Activated CD4-positive, alpha-beta memory T cell treated with anti-CD3 and anti-CD28 coated beads for 36 hours (primary cell): Measurements from ENCODE around the gene NOC2L. TPM values are rescaled to one million over a fixed set of nuclear protein-coding genes. Genes with fewer than 3 reads are reported as not detected.
"Not testable (repeated sequence)": the region's sequence is repeated elsewhere in the genome, so short reads cannot be mapped to it uniquely, and the experiment has no call there.

ENCODE experiments used
- CTCF ChIA-PET: fragments of 350-600 bp; sonication (Branson Sonifier 250); formaldehyde crosslinking; loops from one replicate; lab custom pipeline; 2021; ENCODE audit warnings: antibody characterized with exemption, inconsistent platforms; lab: Charles Lee
- POLR2A ChIA-PET: fragments of 350-600 bp; sonication (Branson Sonifier 250); formaldehyde crosslinking; loops from one replicate; lab custom pipeline; 2021; ENCODE audit warnings: antibody characterized with exemption; lab: Charles Lee
- DNase-seq: peaks from one replicate; pipeline ENCODE4 v3.0.0-alpha.2; 2020
- H3K27ac Mint-ChIP-seq: one replicate; pipeline ENCODE4 v1.8.0; 2021; ENCODE audit warnings: mixed read lengths
- H3K27me3 Mint-ChIP-seq: one replicate; pipeline ENCODE4 v1.8.0; 2021; ENCODE audit warnings: mixed read lengths
- H3K36me3 Mint-ChIP-seq: one replicate; pipeline ENCODE4 v1.8.0; 2021; ENCODE audit warnings: mixed read lengths
- H3K4me1 Mint-ChIP-seq: one replicate; pipeline ENCODE4 v1.8.0; 2021; ENCODE audit warnings: low read depth, mixed read lengths
- H3K4me3 Mint-ChIP-seq: one replicate; pipeline ENCODE4 v1.8.0; 2021; ENCODE audit warnings: mild to moderate bottlenecking, mixed read lengths
- H3K9me3 Mint-ChIP-seq: one replicate; pipeline ENCODE4 v1.8.0; 2021; ENCODE audit warnings: mixed read lengths
- intact Hi-C: fragments of 100-400 bp; cut with micrococcal nuclease; formaldehyde crosslinking; loops from one replicate; pipeline ENCODE4 v1.15.1; 2023
- total RNA-seq, 2 experiments: library from RNA; stranded (reverse); gene quantifications; one replicate each; pipeline ENCODE4 v1.2.3, GENCODE V29; 2021

The NOC2L gene
- total RNA-seq, 2 experiments from 2014 or later, result 111 to 117 TPM

- intact Hi-C loops, result loop anchor here (2.0 kb wide), 1 partner anchor 73 kb away; no protein-coding TSS in a partner anchor
- POLR2A ChIA-PET, result no interaction called here
- DNase-seq, result peak; percentile 7
Observed at GRCh38 chr1:903721-904271, 55.3 kb downstream of the NOC2L start.

DNA sequence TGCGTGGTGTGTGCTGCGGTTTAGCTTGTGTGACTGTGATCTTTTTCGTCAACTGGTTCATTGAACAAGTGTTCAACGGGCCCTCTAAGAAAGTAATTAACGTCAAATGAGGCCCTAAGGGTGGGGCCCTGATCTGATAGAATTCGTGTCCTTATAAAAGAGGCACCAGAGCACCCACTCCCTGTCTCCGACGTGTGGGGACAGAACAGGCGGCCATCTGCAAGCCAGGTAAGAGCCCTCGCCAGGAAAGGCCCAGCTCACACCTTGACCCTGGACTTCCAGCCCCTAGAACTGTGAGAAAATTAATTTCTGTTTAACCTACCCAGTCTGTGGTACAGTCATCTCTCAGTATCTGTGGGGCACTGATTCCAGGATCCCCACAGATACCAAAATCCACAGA, 55.8 kb downstream of the NOC2L start:
- Mint-ChIP-seq H3K27me3 (peaks cover 42% of the 10 kb centered on the region), H3K27ac (no peak overlapping the region), H3K9me3 (peaks cover 4% of the 10 kb centered on the region), H3K4me3 (no peak overlapping the region), H3K36me3 (peaks cover 1% of the 10 kb centered on the region), H3K4me1 (peaks cover 12% of the 10 kb centered on the region)
- intact Hi-C loops, result no loop called here
- CTCF ChIA-PET, result interaction anchor here (0.6 to 2.1 kb wide), 5 partner anchors 34 to 80 kb away, joined by 3 to 10 read pairs (median 4); partner anchors contain the start of gene PLEKHN1
- POLR2A ChIA-PET, result no interaction called here
- no peak for DNase-seq

More at GRCh38 chr1:903721-904271, 55.3 kb downstream of the NOC2L start:
- peaks cover 38% of the 10 kb centered on the region for H3K27me3 Mint-ChIP-seq
- H3K36me3 Mint-ChIP-seq, result peaks cover 1% of the 10 kb centered on the region
- peaks cover 7% of the 10 kb centered on the region for H3K4me1 Mint-ChIP-seq
- CTCF ChIA-PET, result interaction anchor here (0.6 to 2.1 kb wide), 5 partner anchors 34 to 80 kb away, joined by 3 to 10 read pairs (median 4); partner anchors contain the start of gene PLEKHN1
- no peak overlapping the region for H3K27ac Mint-ChIP-seq
- H3K9me3 Mint-ChIP-seq, result no peaks in the 10 kb centered on the region
- peak overlapping the region; percentile 20 for H3K4me3 Mint-ChIP-seq

GRCh38 chr1:902802-903201, 56.3 kb downstream of the NOC2L start:
- H3K36me3 Mint-ChIP-seq, result peaks cover 3% of the 10 kb centered on the region
- DNase-seq, result no peak
- peaks cover 9% of the 10 kb centered on the region for H3K9me3 Mint-ChIP-seq
- peaks cover 42% of the 10 kb centered on the region for H3K27me3 Mint-ChIP-seq
- intact Hi-C loops, result no loop called here
- H3K4me3 Mint-ChIP-seq, result no peak overlapping the region
- ChIA-PET CTCF (interaction anchor here (0.8 to 1.4 kb wide), 3 partner anchors 33 to 73 kb away, joined by 3 to 4 read pairs (median 3); no protein-coding TSS in a partner anchor), POLR2A (interaction anchor here (0.6 kb wide), 1 partner anchor 1138 kb away, joined by 3 read pairs; no protein-coding TSS in a partner anchor)
- no peak overlapping the region for H3K27ac Mint-ChIP-seq
- H3K4me1 Mint-ChIP-seq, result peaks cover 16% of the 10 kb centered on the region

DNA sequence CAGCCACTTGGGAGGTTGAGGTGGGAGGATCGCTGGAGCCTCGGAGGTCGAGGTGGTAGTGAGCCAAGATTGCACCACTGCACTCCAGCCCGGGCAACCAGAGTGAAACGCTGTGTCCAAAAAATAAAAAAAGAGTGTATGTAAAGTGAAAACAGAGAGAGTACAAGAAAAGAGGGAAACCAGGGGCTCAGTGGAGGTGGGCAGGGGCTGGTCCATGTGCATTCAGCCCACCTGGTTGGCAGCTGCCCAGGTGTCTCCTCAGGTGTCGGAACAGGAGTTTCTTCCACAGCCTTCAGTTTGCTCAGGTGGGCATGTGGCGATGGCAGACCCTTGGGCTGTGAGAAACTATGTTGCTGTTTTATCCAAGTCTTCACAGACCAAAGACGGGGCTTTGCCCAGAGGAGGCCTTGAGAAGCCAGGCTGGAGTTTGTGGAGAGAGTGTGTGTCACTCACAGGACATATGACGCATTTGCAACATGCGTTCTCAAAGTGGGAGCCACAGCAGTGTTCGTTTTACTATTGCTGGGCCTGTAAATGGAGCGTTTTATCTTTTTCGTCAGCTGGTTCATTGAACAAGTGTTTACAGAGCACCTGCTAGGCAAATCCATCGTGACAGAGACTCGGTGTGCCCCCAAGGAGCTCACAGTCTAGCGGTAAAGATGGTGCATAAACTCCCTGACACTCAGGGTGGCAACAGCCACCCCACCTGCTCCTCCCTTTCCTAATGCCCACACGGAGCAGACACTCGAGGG, 57.8 kb downstream of the NOC2L start:
- Mint-ChIP-seq H3K4me1 (peaks cover 17% of the 10 kb centered on the region), H3K4me3 (no peak overlapping the region), H3K27me3 (peaks cover 50% of the 10 kb centered on the region), H3K9me3 (peaks cover 15% of the 10 kb centered on the region), H3K27ac (no peak overlapping the region), H3K36me3 (peaks cover 6% of the 10 kb centered on the region)
- DNase-seq, result peak; percentile 7
- ChIA-PET POLR2A (no interaction called here), CTCF (interaction anchor here (1.5 kb wide), 1 partner anchor 75 kb away, joined by 5 read pairs; no protein-coding TSS in a partner anchor)
- intact Hi-C loops, result no loop called here

DNA sequence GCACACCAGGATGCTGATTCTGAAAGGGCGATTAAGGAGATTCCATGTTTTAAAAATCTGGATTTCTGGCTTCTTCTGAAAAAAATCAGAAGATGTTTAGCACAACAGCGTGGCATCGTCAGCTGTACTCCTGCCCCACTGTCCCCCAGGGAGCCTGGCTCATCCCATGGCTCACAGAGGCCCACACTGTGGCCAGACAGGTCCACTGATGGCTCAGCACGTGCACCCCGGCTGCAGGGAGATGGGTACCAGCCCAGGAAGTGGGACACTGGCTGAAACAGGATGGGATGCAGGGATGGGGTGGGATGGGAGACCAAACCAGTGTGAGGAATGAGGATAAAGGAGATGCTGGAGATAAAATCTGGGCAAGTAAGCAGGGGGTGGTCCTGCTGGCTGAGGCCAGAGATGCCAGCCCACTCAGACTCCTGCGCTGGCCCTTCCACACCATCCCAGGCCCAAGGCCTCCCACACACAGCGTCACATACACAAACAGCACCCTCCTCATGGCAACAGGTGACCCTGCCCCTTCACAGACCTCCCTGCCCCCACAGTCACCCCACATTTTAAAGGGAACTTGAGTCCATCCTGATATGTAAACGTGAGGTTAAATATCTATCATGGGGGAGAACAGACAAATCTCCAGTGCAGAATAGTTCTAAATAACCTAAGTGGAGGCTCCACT, 59.3 kb downstream of the NOC2L start:
- intact Hi-C loops, result no loop called here
- POLR2A ChIA-PET, result no interaction called here
- Mint-ChIP-seq H3K4me1 (peaks cover 11% of the 10 kb centered on the region), H3K9me3 (peaks cover 15% of the 10 kb centered on the region), H3K27ac (no peak overlapping the region), H3K4me3 (no peak overlapping the region), H3K36me3 (peaks cover 6% of the 10 kb centered on the region), H3K27me3 (peaks cover 47% of the 10 kb centered on the region)
- DNase-seq, result no peak
- CTCF ChIA-PET, result no interaction called here

GRCh38 chr1:897951-898350, 61.1 kb downstream of the NOC2L start:
- POLR2A ChIA-PET, H3K4me3 Mint-ChIP-seq, H3K4me1 Mint-ChIP-seq, H3K27ac Mint-ChIP-seq, intact Hi-C loops, H3K36me3 Mint-ChIP-seq, DNase-seq: not testable (repeated sequence)
- CTCF ChIA-PET, result interaction anchor here (1.5 kb wide), 1 partner anchor 87 kb away, joined by 4 read pairs; no protein-coding TSS in a partner anchor
- Mint-ChIP-seq H3K27me3 (peaks cover 49% of the 10 kb centered on the region), H3K9me3 (peaks cover 15% of the 10 kb centered on the region)

- Mint-ChIP-seq H3K4me3 (no peak overlapping the region), H3K27me3 (peaks cover 49% of the 10 kb centered on the region), H3K4me1 (peaks cover 9% of the 10 kb centered on the region), H3K36me3 (peaks cover 6% of the 10 kb centered on the region), H3K9me3 (peaks cover 15% of the 10 kb centered on the region), H3K27ac (no peak overlapping the region)
- intact Hi-C loops, result no loop called here
- DNase-seq, result no peak
- ChIA-PET POLR2A (no interaction called here), CTCF (interaction anchor here (1.5 kb wide), 1 partner anchor 87 kb away, joined by 4 read pairs; no protein-coding TSS in a partner anchor)
Observed at GRCh38 chr1:897226-897625, 61.8 kb downstream of the NOC2L start.

Other genes with a start within 250 kb of the NOC2L start
- not detected for gene SAMD11, start 35.3 kb downstream of the NOC2L start, total RNA-seq
- gene KLHL17, start 1.3 kb upstream of the NOC2L start, total RNA-seq, result 10 to 100 TPM; 25.8 to 30.6 TPM
- gene PLEKHN1, start 7.2 kb upstream of the NOC2L start, total RNA-seq, result 1 to 10 TPM; 5.8 to 6.0 TPM
- gene PERM1, start 22.8 kb upstream of the NOC2L start, total RNA-seq, result not detected
- gene HES4, start 40.8 kb upstream of the NOC2L start, total RNA-seq, result 1 to 10 TPM; 1.7 to 2.0 TPM
- 100 to 1,000 TPM in 1 of 2 experiments, 10 to 100 TPM in 1; 96.9 to 108 TPM for gene ISG15, start 54.2 kb upstream of the NOC2L start, total RNA-seq
- gene AGRN, start 60.9 kb upstream of the NOC2L start, total RNA-seq, result 10 to 100 TPM; 33.2 to 35.6 TPM
- gene RNF223, start 115.0 kb upstream of the NOC2L start, total RNA-seq, result not detected
- 10 to 100 TPM; 19.5 to 20.5 TPM for gene C1orf159, start 156.8 kb upstream of the NOC2L start, total RNA-seq
- not detected for gene TTLL10, start 214.6 kb upstream of the NOC2L start, total RNA-seq
- gene TNFRSF18, start 247.3 kb upstream of the NOC2L start, total RNA-seq, result 100 to 1,000 TPM; 375 to 387 TPM